HepG2 (cell line): Measurements from ENCODE around the gene CCDC17. TPM values are rescaled to one million over a fixed set of nuclear protein-coding genes. Genes with fewer than 3 reads are reported as not detected.

ENCODE experiments used
- CBFB ChIP-seq: sonication (generic); formaldehyde crosslinking; IDR thresholded peaks from 2 replicates; pipeline ENCODE4 v1.4.0; 2020; ENCODE audit warnings: missing genetic modification reagents
- RBM39 ChIP-seq: fragments of 200-400 bp; formaldehyde crosslinking; IDR thresholded peaks from one replicate; pipeline ENCODE4 v1.6.1; 2018; ENCODE audit warnings: antibody characterized with exemption, mild to moderate bottlenecking, low read depth, low read length; ENCODE audit not compliant: poor library complexity, severe bottlenecking
- ZBTB7A ChIP-seq: sonication (generic); formaldehyde crosslinking; IDR thresholded peaks from 2 replicates; pipeline ENCODE4 v1.8.0; 2022; ENCODE audit warnings: mild to moderate bottlenecking, missing genetic modification reagents
- ZNF543 ChIP-seq: sonication (generic); formaldehyde crosslinking; IDR thresholded peaks from 2 replicates; pipeline ENCODE4 v1.4.0; 2020; ENCODE audit warnings: mild to moderate bottlenecking, missing genetic modification reagents
- ZNF841 ChIP-seq: sonication (generic); formaldehyde crosslinking; IDR thresholded peaks from 2 replicates; pipeline ENCODE4 v1.8.1; 2023; ENCODE audit warnings: missing genetic modification reagents, borderline replicate concordance
- polyA plus RNA-seq, 8 experiments: library from polyadenylated mRNA; depleted of rRNA in 3 of 8; stranded (reverse) in 7 of 8; unstranded in 1 of 8; fragments of >200 nt; fragmentation: Illumina TruSeq in 4 of 8; extraction: Trizol in 4 of 8; gene quantifications; 2 replicates each; pipeline versions ENCODE4 v1.2.1 to v1.2.3, GENCODE V29; 2011 to 2016; ENCODE audit warnings: low read depth in 4 of 8, missing spikeins in 1 of 8, mixed read lengths in 1 of 8; ENCODE audit not compliant: insufficient read depth in 1 of 8
- total RNA-seq, 5 experiments: library from RNA; depleted of rRNA; stranded (reverse); fragments of >200 nt; fragmentation: Illumina TruSeq; extraction: Trizol; gene quantifications; 2 replicates each; pipeline ENCODE4 v1.2.3, GENCODE V29; 2016; ENCODE audit warnings: low read depth in 1 of 5
- TF ChIP-seq, protein P1 (sequence below), 2 experiments: fragments of 450-650 bp in 1 of 2; sonication (generic) in 1 of 2; formaldehyde crosslinking; IDR thresholded peaks; 2 replicates each; pipeline versions ENCODE4 v1.5.0 to v1.8.0; 2020 to 2022; ENCODE audit warnings: mild to moderate bottlenecking in 1 of 2, missing genetic modification reagents in 1 of 2
- TF ChIP-seq, protein P2 (sequence below): sonication (generic); formaldehyde crosslinking; conservative IDR thresholded peaks from 2 replicates; pipeline ENCODE4 v1.4.0; 2020; ENCODE audit warnings: mild to moderate bottlenecking, missing genetic modification reagents, moderate library complexity
- TF ChIP-seq, protein P3 (sequence below), 2 experiments: fragments of 450-650 bp in 1 of 2; sonication (generic) in 1 of 2; formaldehyde crosslinking in 1 of 2; IDR thresholded peaks; 2 replicates each; pipeline versions ENCODE4 v1.6.1 to v1.8.0; 2016 to 2022; ENCODE audit warnings: antibody characterized with exemption in 1 of 2, mild to moderate bottlenecking in 1 of 2, missing genetic modification reagents in 1 of 2
- TF ChIP-seq, protein P4 (sequence below): sonication (generic); formaldehyde crosslinking; IDR thresholded peaks from 2 replicates; pipeline ENCODE4 v1.4.0; 2020; ENCODE audit warnings: mild to moderate bottlenecking, missing genetic modification reagents
- TF ChIP-seq, protein P5 (sequence below): sonication (generic); formaldehyde crosslinking; IDR thresholded peaks from 2 replicates; pipeline ENCODE4 v1.4.0; 2020; ENCODE audit warnings: mild to moderate bottlenecking, missing genetic modification reagents

Gene CCDC17
- total and polyA plus RNA-seq, 2 of the 13 experiments (the other 11 are each of a cell fraction or from before 2014, with no cell fraction given) = 1.5 to 3.3 TPM

DNA sequence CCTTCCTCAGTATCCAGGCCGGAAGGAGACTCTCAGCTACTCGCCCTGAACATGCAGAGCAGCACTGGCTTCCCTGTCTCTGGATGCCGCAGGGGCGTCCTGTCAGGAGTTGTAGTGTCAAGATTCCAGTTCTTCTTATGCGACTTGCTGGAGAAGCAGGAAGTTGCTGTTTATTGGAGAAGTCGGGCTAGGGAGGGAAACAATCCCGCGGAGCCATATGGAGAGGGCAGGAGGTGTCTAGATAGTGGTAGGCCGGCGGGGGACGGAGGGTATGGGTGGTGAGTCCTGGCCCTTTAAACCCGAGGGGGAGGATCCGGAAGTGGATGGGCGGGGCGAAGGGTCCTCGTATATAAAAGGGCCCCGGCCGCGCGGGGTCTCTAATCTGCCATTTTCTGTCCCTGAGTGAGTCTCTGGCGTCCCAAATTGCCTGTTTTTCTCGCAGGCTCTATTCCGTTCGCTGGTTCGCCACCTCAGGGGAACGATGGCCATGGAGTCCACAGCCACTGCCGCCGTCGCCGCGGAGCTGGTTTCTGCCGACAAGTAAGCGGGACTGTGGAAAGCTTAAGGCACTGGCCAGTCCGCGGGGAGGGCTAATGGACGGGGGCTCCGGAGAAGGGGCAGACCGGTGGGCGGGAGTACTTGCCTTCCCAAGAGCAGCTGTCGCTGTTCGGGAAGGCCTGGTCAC lies 40.0 kb downstream of the CCDC17 start, which contains the start of gene NASP (continued):
- TF ChIP-seq CBFB (CRISPR knock-in tag) (no peak), RBM39 (peak; percentile 31), ZNF543 (CRISPR knock-in tag) (peak; percentile 74), ZBTB7A (peak; percentile 69; the same call in 1 of the 2 replicates), ZNF841 (CRISPR knock-in tag) (peak; percentile 75; the same call in 1 of the 2 replicates)
- TF ChIP-seq, protein P1, sequence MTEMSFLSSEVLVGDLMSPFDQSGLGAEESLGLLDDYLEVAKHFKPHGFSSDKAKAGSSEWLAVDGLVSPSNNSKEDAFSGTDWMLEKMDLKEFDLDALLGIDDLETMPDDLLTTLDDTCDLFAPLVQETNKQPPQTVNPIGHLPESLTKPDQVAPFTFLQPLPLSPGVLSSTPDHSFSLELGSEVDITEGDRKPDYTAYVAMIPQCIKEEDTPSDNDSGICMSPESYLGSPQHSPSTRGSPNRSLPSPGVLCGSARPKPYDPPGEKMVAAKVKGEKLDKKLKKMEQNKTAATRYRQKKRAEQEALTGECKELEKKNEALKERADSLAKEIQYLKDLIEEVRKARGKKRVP (CRISPR knock-in tag; IDR thresholded peaks at IDR 0.05) = peak in 1 of 2 experiments; percentile 39; a peak in 1 of 4 replicates
- TF ChIP-seq, protein P2, sequence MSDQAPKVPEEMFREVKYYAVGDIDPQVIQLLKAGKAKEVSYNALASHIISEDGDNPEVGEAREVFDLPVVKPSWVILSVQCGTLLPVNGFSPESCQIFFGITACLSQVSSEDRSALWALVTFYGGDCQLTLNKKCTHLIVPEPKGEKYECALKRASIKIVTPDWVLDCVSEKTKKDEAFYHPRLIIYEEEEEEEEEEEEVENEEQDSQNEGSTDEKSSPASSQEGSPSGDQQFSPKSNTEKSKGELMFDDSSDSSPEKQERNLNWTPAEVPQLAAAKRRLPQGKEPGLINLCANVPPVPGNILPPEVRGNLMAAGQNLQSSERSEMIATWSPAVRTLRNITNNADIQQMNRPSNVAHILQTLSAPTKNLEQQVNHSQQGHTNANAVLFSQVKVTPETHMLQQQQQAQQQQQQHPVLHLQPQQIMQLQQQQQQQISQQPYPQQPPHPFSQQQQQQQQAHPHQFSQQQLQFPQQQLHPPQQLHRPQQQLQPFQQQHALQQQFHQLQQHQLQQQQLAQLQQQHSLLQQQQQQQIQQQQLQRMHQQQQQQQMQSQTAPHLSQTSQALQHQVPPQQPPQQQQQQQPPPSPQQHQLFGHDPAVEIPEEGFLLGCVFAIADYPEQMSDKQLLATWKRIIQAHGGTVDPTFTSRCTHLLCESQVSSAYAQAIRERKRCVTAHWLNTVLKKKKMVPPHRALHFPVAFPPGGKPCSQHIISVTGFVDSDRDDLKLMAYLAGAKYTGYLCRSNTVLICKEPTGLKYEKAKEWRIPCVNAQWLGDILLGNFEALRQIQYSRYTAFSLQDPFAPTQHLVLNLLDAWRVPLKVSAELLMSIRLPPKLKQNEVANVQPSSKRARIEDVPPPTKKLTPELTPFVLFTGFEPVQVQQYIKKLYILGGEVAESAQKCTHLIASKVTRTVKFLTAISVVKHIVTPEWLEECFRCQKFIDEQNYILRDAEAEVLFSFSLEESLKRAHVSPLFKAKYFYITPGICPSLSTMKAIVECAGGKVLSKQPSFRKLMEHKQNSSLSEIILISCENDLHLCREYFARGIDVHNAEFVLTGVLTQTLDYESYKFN (CRISPR knock-in tag) = 0 out of 2 replicates have a peak, but pooled peaks have one; percentile 19
- TF ChIP-seq, protein P3, sequence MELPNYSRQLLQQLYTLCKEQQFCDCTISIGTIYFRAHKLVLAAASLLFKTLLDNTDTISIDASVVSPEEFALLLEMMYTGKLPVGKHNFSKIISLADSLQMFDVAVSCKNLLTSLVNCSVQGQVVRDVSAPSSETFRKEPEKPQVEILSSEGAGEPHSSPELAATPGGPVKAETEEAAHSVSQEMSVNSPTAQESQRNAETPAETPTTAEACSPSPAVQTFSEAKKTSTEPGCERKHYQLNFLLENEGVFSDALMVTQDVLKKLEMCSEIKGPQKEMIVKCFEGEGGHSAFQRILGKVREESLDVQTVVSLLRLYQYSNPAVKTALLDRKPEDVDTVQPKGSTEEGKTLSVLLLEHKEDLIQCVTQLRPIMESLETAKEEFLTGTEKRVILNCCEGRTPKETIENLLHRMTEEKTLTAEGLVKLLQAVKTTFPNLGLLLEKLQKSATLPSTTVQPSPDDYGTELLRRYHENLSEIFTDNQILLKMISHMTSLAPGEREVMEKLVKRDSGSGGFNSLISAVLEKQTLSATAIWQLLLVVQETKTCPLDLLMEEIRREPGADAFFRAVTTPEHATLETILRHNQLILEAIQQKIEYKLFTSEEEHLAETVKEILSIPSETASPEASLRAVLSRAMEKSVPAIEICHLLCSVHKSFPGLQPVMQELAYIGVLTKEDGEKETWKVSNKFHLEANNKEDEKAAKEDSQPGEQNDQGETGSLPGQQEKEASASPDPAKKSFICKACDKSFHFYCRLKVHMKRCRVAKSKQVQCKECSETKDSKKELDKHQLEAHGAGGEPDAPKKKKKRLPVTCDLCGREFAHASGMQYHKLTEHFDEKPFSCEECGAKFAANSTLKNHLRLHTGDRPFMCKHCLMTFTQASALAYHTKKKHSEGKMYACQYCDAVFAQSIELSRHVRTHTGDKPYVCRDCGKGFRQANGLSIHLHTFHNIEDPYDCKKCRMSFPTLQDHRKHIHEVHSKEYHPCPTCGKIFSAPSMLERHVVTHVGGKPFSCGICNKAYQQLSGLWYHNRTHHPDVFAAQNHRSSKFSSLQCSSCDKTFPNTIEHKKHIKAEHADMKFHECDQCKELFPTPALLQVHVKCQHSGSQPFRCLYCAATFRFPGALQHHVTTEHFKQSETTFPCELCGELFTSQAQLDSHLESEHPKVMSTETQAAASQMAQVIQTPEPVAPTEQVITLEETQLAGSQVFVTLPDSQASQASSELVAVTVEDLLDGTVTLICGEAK (IDR thresholded peaks at IDR 0.05) = no peak; the same call in 1 of the 2 replicates
- TF ChIP-seq, protein P3 (CRISPR knock-in tag; IDR thresholded peaks at IDR 0.05) = peak; percentile 50; the same call in 1 of the 2 replicates
- TF ChIP-seq, protein P4, sequence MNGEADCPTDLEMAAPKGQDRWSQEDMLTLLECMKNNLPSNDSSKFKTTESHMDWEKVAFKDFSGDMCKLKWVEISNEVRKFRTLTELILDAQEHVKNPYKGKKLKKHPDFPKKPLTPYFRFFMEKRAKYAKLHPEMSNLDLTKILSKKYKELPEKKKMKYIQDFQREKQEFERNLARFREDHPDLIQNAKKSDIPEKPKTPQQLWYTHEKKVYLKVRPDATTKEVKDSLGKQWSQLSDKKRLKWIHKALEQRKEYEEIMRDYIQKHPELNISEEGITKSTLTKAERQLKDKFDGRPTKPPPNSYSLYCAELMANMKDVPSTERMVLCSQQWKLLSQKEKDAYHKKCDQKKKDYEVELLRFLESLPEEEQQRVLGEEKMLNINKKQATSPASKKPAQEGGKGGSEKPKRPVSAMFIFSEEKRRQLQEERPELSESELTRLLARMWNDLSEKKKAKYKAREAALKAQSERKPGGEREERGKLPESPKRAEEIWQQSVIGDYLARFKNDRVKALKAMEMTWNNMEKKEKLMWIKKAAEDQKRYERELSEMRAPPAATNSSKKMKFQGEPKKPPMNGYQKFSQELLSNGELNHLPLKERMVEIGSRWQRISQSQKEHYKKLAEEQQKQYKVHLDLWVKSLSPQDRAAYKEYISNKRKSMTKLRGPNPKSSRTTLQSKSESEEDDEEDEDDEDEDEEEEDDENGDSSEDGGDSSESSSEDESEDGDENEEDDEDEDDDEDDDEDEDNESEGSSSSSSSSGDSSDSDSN (CRISPR knock-in tag) = peak; percentile 39; the same call in 1 of the 2 replicates
- TF ChIP-seq, protein P5, sequence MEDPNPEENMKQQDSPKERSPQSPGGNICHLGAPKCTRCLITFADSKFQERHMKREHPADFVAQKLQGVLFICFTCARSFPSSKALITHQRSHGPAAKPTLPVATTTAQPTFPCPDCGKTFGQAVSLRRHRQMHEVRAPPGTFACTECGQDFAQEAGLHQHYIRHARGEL = peak; percentile 16; the same call in 1 of the 2 replicates
